ENCODE results near the gene MYPN. TPM values are rescaled to one million over a fixed set of nuclear protein-coding genes. Genes with fewer than 3 reads are reported as not detected.

Gene MYPN
- total RNA-seq, 1 experiment from 2014 or later: not detected

- TF ChIP-seq CTCF (conservative IDR thresholded peaks at IDR 0.05): no peak
- Histone ChIP-seq H3K23me2 (ENCODE audit: insufficient read length, low read depth, low read length, poor library complexity, severe bottlenecking) (peaks cover 8% of the 10 kb centered on the region), H2AK5ac (ENCODE audit: insufficient read length, low read length) (no peak overlapping the region), H3K56ac (ENCODE audit: insufficient read length, low read depth, low read length) (no peak overlapping the region), H3K4me1 (ENCODE audit: insufficient read depth, low read length) (no peaks in the 10 kb centered on the region; the same call in 1 of the 2 replicates), H2BK15ac (ENCODE audit: low read depth, low read length) (no peak overlapping the region), H3K18ac (ENCODE audit: insufficient read length, low read depth, low read length) (no peak overlapping the region), H3T11ph (ENCODE audit: low read length) (no peak overlapping the region), H3K23ac (ENCODE audit: insufficient read length, low read depth, low read length) (no peak overlapping the region), H2BK20ac (ENCODE audit: low read depth, low read length, poor library complexity, severe bottlenecking) (no peak overlapping the region), H2BK120ac (ENCODE audit: low read depth, low read length, poor library complexity, severe bottlenecking) (no peak overlapping the region), H3K14ac (ENCODE audit: insufficient read depth, low read length) (no peak overlapping the region), H3K9ac (ENCODE audit: extremely low read depth, insufficient read length, low read length) (no peak overlapping the region), H3K27me3 (ENCODE audit: insufficient read depth, low read length) (no peaks in the 10 kb centered on the region; the same call in 1 of the 2 replicates), H3K27ac (ENCODE audit: insufficient read length, low read depth, low read length) (no peak overlapping the region), H4K8ac (replicated peaks; ENCODE audit: insufficient read length, low read depth, low read length) (no peak overlapping the region), H2AFZ (ENCODE audit: low read length) (no peak overlapping the region), H3K79me2 (ENCODE audit: insufficient read depth, low read length) (no peaks in the 10 kb centered on the region), H3K9me3 (ENCODE audit: control insufficient read depth, low read depth, low read length) (no peaks in the 10 kb centered on the region), H2BK12ac (ENCODE audit: insufficient read length, low read depth, low read length) (no peak overlapping the region), H2BK5ac (ENCODE audit: insufficient read length, low read length) (no peak overlapping the region), H3K4ac (ENCODE audit: low read depth, low read length) (no peak overlapping the region), H4K20me1 (ENCODE audit: control insufficient read depth, insufficient read depth, insufficient read length) (no peaks in the 10 kb centered on the region), H3K79me1 (ENCODE audit: insufficient read depth, low read depth, low read length, poor library complexity, severe bottlenecking) (no peaks in the 10 kb centered on the region), H4K5ac (ENCODE audit: insufficient read length, low read depth, low read length) (no peak overlapping the region), H3K4me2 (ENCODE audit: insufficient read depth, insufficient read length, low read length) (peak overlapping the region; percentile 72), H4K91ac (ENCODE audit: insufficient read length, low read depth, low read length) (no peak overlapping the region)
- Mint-ChIP-seq H3K36me3 (ENCODE audit: insufficient read depth in 1 of 3, low read depth in 3 of 3) (no peaks in the 10 kb centered on the region), H3K9me3 (no peaks in the 10 kb centered on the region), H3K4me1 (peaks cover 10 to 11% of the 10 kb centered on the region in 2 experiments), H3K27ac (no peak overlapping the region), H3K4me3 (no peak overlapping the region; a peak in 1 of 5 replicates), H3K27me3 (ENCODE audit: low read depth) (peaks cover 49% of the 10 kb centered on the region)
- DNase-seq: no peak
- WGBS (ENCODE audit: extremely low coverage, insufficient read length, low lambda C conversion rate): no CpG with 5 or more reads among the region's 5 CpGs
Observed at GRCh38 chr10:68230268-68230667, 121.0 kb downstream of the MYPN start.

All from H9 (cell line).